ENCODE results near the gene PKDREJ. TPM values are rescaled to one million over a fixed set of nuclear protein-coding genes. Genes with fewer than 3 reads are reported as not detected.

Gene PKDREJ
- total RNA-seq, 1 experiment from 2014 or later: not detected

DNA sequence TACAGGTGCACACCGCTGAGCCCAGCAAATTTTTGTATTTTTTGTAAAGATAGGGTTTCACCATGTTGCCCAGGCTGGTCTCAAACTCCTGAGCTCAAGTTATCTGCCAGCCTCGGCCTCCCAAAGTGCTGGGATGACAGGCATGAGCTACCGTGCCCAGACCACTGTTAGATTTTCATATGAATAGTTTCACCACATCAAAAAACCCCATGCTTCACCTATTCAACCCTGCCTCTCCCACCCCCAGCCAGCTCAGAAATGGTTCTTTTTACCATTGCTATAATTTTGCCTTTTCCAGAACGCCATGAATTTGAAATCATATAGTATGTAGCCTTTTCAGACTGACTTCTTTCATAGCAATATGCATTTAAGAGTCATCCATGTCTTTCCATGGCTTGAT is 50.9 kb downstream of the PKDREJ start:
- no TSS peak for BruUV-seq (replicated peaks)
- ChIA-PET POLR2A (no interaction called here), CTCF (interaction anchor here (0.6 to 0.7 kb wide), 4 partner anchors 89 to 1528 kb away, joined by 3 to 4 read pairs (median 3); no protein-coding TSS in a partner anchor)
- Mint-ChIP-seq H3K4me3 (ENCODE audit: unreplicated experiment) (no peak overlapping the region), H3K27ac (ENCODE audit: low read depth, unreplicated experiment) (no peak overlapping the region), H3K36me3 (ENCODE audit: insufficient read depth, unreplicated experiment) (peaks cover 27% of the 10 kb centered on the region), H3K4me1 (ENCODE audit: insufficient read depth, unreplicated experiment) (no peaks in the 10 kb centered on the region), H3K9me3 (ENCODE audit: unreplicated experiment) (peaks cover 24% of the 10 kb centered on the region), H3K27me3 (ENCODE audit: insufficient read depth, unreplicated experiment) (no peaks in the 10 kb centered on the region)
- no peak for TF ChIP-seq CTCF (IDR thresholded peaks at IDR 0.05; ENCODE audit: unreplicated experiment)
- DNase-seq (ENCODE audit: unreplicated experiment): no peak
- intact Hi-C loops (cut with micrococcal nuclease): no loop called here

GRCh38 chr22:46209262-46209661 is 53.9 kb downstream of the PKDREJ start:
- intact Hi-C loops (cut with micrococcal nuclease): no loop called here
- Mint-ChIP-seq H3K9me3 (ENCODE audit: unreplicated experiment) (peaks cover 24% of the 10 kb centered on the region), H3K27ac (ENCODE audit: low read depth, unreplicated experiment) (no peak overlapping the region), H3K4me3 (ENCODE audit: unreplicated experiment) (no peak overlapping the region), H3K36me3 (ENCODE audit: insufficient read depth, unreplicated experiment) (peaks cover 20% of the 10 kb centered on the region), H3K27me3 (ENCODE audit: insufficient read depth, unreplicated experiment) (no peaks in the 10 kb centered on the region), H3K4me1 (ENCODE audit: insufficient read depth, unreplicated experiment) (no peaks in the 10 kb centered on the region)
- BruUV-seq (replicated peaks): no TSS peak
- POLR2A ChIA-PET: no interaction called here
- CTCF ChIA-PET: interaction anchor here (0.5 kb wide), 1 partner anchor 1048 kb away, joined by 3 read pairs; no protein-coding TSS in a partner anchor
- TF ChIP-seq CTCF (IDR thresholded peaks at IDR 0.05; ENCODE audit: unreplicated experiment): no peak
- no peak for DNase-seq (ENCODE audit: unreplicated experiment)

Other genes starting within 250 kb of the PKDREJ start
- gene PPARA, start 112.8 kb downstream of the PKDREJ start, total RNA-seq (2022): 8.0 and 10.1 TPM in 2 replicates
- gene CDPF1, start 13.1 kb downstream of the PKDREJ start, total RNA-seq (2022): 6.3 and 9.0 TPM in 2 replicates
- gene TTC38, start 4.7 kb upstream of the PKDREJ start, total RNA-seq (2022): 16.7 and 17.8 TPM in 2 replicates
- gene GTSE1, start 33.5 kb upstream of the PKDREJ start, total RNA-seq (2022): 12.7 and 19.9 TPM in 2 replicates
- gene TRMU, start 72.4 kb upstream of the PKDREJ start, total RNA-seq (2022): 46.6 and 48.7 TPM in 2 replicates